B cell (primary cell): Measurements from ENCODE around the gene CEP131.

Source experiments
- EZH2 ChIP-seq: IDR thresholded peaks from 2 replicates; pipeline ENCODE4 v1.6.1; 2012; ENCODE audit warnings: borderline replicate concordance, low read depth, mild to moderate bottlenecking, moderate library complexity, low read length; ENCODE audit not compliant: insufficient read depth, poor library complexity, severe bottlenecking
- TF ChIP-seq, protein P1 (sequence below): fragments of 200-600 bp; IDR thresholded peaks from one replicate; pipeline ENCODE4 v1.8.0; 2022; ENCODE audit warnings: antibody characterized with exemption, mild to moderate bottlenecking

- TF ChIP-seq, protein P1, sequence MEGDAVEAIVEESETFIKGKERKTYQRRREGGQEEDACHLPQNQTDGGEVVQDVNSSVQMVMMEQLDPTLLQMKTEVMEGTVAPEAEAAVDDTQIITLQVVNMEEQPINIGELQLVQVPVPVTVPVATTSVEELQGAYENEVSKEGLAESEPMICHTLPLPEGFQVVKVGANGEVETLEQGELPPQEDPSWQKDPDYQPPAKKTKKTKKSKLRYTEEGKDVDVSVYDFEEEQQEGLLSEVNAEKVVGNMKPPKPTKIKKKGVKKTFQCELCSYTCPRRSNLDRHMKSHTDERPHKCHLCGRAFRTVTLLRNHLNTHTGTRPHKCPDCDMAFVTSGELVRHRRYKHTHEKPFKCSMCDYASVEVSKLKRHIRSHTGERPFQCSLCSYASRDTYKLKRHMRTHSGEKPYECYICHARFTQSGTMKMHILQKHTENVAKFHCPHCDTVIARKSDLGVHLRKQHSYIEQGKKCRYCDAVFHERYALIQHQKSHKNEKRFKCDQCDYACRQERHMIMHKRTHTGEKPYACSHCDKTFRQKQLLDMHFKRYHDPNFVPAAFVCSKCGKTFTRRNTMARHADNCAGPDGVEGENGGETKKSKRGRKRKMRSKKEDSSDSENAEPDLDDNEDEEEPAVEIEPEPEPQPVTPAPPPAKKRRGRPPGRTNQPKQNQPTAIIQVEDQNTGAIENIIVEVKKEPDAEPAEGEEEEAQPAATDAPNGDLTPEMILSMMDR: no peak
- TF ChIP-seq EZH2: no peak
These were observed 74.2 kb downstream of the CEP131 start for GRCh38 chr17:81148571-81148970.
